Measurements from ENCODE around the gene KCNT2.

Gene KCNT2

GRCh38 chr1:196445775-196446174 lies 162.5 kb downstream of the KCNT2 start:
- DNase-seq (ENCODE audit: low read depth): no peak

DNA sequence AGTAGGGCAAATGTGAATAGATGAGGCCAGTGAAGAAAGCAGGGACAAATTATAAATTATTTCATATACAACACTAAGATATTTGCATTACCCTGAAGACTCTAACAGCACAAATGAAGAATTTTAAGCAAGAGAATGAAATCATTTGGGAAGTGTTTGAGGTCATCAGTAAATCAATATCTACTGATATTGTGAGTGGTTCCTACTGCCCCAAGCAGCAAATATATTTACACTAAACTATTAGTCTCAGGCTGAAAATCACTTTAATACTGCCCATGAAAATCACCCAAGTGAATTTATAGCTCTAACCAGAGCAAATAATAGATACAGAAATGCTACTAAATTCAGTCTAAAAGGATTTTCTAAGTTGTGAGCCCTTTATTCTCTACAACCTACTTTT lies 163.6 kb downstream of the KCNT2 start:
- no peak for DNase-seq (ENCODE audit: low read depth)

GRCh38 chr1:196442366-196442765 lies 165.9 kb downstream of the KCNT2 start:
- no peak for DNase-seq (ENCODE audit: low read depth)

GRCh38 chr1:196440711-196441110 lies 167.5 kb downstream of the KCNT2 start:
- no peak for DNase-seq (ENCODE audit: low read depth)

DNA sequence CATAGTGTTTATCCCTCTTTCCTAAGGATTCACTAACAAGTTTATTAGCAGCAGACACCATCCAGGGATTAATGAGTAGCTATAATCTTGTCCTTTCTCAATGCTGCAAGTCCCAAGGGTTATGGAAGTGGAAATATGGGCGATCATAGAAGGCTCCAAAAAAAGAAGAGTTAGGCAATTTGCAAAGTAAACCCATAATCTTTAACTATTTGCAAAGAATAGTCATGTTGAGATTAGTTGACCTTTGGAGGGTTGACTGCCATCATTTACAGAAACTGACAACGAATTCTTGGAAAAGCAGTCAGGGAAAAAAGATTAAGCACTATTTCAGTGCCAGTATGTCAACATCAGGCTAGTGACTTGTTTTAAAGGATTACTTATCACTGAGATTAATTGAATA lies 169.9 kb downstream of the KCNT2 start:
- no peak for DNase-seq (ENCODE audit: low read depth)

DNA sequence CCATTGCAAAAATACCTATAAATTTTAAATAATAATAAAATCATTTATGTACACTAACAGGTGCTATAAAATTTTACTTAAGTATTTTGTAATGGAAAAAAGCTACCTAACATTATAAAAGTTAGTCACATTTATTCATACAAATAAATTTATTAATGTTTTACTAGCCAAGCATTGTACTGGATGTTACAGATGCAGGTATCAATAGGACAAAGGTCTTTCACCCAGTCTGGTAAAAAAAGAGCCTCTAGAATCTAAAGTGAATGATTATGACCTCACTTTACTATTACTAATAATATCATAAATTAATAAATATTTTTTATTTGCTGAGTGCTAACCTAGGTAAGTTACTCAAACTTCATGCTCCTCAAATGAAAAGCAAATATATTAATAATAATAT lies 170.6 kb downstream of the KCNT2 start:
- DNase-seq (ENCODE audit: low read depth): no peak

GRCh38 chr1:196433000-196433399 lies 175.2 kb downstream of the KCNT2 start:
- no peak for DNase-seq (ENCODE audit: low read depth)

DNA sequence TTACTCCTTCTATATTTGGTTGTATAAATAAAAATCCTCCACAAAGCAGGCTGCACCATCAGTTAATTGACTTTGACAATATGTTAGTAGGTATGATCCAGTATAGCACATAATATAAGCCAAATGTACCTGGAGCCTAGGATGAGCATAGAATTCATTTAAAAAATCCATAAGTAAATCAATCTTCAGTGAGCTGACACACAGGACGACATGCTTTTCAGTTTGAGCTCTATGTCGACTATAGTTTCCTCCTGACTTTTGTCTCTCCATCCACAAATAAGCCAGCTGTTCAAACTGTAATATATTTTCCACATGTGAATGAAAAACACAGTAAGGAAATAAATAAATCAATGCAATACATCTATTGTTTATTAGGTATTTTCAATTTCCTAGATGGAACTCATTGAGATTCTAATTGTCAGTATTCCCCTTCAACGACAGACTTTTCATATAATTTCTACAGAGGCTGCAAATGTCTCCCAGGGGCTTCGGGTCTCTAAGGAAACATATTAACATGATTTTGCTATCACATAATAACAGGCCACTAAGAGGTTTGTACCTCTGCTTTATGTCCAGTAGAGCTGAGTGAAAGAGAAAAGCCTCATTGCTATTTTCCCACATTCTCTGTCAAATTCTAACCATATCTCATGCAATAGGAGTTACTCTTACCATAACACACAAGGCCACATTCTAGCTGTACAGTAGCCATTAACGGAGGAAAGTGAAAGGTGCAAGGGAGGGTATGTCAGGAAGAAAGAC lies 180.1 kb downstream of the KCNT2 start:
- DNase-seq (ENCODE audit: low read depth): no peak

DNA sequence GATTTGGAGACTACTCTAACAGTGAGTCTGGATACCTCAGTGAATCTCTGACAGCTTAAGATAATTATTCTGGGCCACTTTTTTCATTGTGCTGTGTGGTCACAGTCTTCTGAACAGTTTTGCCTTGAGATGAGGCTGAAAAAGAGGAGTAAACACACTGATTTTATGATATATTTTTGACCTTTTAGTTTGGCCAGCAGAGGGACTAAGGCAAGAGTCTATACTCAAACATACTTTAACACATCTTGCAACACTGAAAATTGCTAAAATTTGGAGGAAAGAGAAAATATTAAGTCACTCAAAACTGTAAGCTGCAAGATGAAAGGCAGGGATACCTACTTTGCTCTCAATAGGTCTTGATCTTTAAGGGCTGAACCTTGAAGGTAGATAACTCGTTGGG lies 182.7 kb downstream of the KCNT2 start:
- no peak for DNase-seq (ENCODE audit: low read depth)

GRCh38 chr1:196423612-196424011 lies 184.6 kb downstream of the KCNT2 start:
- DNase-seq (ENCODE audit: low read depth): no peak

GRCh38 chr1:196418772-196419171 lies 189.5 kb downstream of the KCNT2 start:
- DNase-seq (ENCODE audit: low read depth): no peak

GRCh38 chr1:196415978-196416377 lies 192.3 kb downstream of the KCNT2 start:
- no peak for DNase-seq (ENCODE audit: low read depth)

DNA sequence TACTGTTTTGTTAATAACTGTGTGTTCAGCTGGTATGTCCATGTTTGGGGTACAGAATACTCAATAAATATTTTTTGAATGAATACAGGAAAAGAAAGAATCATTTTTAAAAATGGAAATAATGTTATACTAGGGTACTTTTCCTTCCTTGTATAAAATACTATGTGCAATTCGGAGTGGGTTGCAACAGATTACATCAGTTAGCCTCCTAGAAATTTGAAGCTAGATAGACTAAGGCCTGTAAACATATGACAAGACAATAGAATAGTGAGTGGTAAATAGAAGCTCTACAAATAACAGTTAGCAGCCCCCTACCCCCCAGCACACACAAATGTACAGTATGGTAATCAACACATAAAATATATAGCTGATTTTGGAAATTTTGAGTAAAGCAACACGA lies 195.9 kb downstream of the KCNT2 start:
- no peak for DNase-seq (ENCODE audit: low read depth)

GRCh38 chr1:196410768-196411167 lies 197.5 kb downstream of the KCNT2 start:
- DNase-seq (ENCODE audit: low read depth): no peak

DNA sequence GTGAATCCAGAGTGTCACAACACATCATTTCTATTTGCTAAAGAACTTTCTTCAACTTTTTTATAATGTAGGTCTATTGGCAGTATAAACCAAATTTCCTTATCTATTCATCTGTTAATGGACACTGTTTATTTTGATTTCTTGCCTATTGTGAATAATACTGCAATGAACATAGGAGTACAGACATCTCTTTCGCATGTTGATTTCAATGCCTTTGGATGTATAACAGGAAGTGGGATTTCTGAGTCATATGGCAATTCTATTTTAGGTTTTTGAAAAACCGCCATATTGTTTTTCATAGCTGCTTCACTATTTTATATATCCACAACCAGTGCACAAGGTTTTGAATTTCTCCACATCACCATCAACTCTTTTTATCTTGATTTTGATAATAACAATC lies 198.7 kb downstream of the KCNT2 start:
- DNase-seq (ENCODE audit: low read depth): peak; percentile 32

DNA sequence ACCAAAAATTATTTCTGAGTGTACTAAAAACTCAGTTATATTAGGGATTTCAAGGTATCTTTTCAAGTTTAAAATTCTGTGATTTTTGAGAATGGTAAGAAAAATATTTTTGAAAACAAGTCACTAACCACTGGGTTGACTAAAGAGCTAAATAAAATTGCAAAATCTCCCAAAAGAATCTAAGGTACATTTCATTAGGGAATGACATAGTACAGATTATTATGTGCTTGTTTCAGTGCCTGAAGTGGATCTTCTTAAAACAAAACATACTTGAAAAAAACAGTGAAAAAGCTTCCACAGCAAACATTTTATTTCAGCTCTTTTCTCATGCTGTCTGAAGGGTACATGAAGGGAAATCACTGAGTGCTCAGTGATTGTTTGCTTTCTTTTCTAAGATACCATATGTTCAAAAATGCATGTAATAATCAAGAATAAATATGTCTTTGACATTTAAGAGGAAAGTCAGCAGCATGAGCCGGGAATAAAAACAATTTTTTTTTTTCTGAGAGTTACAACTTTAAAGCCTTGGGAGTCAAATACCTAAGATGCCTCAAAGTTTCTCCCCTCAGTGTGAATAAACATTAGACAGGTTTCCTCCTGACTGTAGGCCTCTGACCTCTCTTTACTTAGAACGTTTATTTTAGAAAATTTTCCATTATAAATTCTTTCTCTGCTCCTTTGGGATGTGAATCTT lies 200.7 kb downstream of the KCNT2 start:
- peak; percentile 35 for DNase-seq (ENCODE audit: low read depth)

DNA sequence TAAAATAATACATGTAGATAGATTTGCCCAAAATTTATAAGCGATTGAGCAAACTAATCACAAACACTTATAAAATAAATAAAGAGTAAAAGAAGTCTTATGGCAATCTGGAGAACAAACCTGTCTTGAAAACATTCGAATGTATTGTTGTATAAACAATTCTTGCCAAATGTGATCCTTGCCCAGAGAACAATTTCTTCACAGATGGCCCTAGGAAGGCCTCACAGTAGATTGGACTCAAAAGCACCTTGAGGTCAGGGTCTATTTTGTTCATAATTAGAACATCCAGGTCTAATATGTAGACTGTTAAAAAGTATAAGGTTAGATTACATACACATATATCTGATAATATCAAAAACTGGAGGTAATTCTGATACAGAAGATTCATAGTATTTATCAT lies 202.4 kb downstream of the KCNT2 start:
- no peak for DNase-seq (ENCODE audit: low read depth)

GRCh38 chr1:196403803-196404690 lies 204.2 kb downstream of the KCNT2 start:
- DNase-seq (ENCODE audit: low read depth): peak; percentile 77

DNA sequence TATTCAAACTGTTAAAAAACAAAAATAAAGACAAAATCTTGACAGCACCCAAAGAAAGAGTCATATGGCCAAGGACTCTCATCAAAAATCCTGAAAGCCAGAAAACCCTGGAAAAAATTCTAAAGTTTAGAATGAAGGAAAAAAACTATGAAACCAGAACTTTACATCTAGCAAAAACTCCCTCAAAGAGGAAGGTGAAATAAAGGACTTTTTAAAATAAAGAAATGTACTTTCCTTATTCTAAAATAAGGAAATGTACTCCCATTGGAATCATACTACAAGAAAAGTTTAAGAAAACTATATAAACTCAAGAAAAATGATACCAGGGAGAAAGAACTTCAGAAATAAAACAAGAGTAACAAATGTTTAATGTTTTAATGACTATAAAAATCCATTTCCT lies 206.3 kb downstream of the KCNT2 start:
- no peak for DNase-seq (ENCODE audit: low read depth)

DNA sequence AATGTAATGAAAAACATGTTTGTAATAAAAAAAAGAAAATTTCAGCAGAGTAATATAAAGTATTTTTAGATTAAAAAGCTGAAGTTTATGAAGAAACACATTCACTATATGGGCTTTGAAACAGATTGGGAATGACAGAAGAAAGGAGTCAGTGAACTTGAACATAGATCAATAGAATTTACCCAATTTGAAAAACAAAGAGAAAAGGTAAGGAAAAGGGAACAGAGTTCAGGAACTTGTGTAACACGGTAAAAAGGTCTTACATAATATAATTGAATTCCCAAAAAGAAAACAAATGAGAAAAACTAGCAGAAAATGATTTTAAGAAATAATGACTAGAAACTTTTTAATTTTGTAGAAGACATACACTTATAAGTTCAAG lies 206.8 kb downstream of the KCNT2 start:
- DNase-seq (ENCODE audit: low read depth): no peak

DNA sequence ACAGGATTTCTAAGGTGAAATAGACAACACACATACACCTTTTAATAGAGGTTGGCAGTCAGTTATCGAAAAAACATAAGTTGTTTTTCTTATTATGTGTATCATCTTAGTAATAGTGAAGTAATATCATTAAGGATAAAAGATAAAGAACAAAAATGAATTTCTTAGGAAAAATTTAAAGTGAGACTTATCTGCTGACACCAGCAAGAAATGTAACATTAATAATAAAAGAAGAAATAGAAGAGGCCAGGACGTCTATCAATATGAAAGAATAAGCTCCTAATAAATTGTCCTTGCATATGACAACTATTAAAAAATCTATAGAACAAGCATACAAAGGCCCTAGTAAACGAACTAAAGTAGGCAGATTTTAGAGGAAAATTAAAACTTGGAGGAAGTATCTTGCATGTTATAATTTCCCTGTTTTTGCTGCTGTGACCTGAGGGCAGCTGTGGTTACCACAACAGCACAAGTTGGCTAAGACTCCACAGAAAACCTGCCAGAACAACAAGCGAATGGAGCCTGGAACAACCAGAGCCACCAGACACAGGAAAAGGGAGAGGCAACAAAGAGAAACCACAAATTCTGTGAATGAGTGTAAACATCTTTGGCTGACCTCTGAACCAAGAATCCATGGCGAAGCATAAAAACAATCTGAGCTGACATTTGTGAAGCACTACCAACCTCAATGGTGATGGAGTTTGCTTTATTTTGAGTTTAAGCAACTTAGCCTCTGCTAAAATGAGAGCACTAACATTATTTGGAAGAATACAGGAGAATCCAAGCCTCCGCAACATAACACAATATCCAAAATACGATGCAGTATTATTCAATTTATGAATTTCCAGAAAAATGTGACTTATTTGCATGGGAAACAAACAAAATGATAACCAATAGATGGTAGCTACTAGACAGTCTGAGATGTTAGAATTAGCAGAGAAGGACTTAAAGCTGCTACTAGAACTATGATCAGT lies 207.5 kb downstream of the KCNT2 start:
- DNase-seq (ENCODE audit: low read depth): peak; percentile 83

GRCh38 chr1:196399713-196400112 lies 208.5 kb downstream of the KCNT2 start:
- DNase-seq (ENCODE audit: low read depth): no peak

Measured in non-pigmented ciliary epithelial cell (primary cell).